ENCODE results near the gene THBS2. TPM values are rescaled to one million over a fixed set of nuclear protein-coding genes. Genes with fewer than 3 reads are reported as not detected.
"Not testable (repeated sequence)": the region's sequence is repeated elsewhere in the genome, so short reads cannot be mapped to it uniquely, and the experiment has no call there.

The THBS2 gene
- total and polyA plus RNA-seq, 4 experiments from 2014 or later = 0.09 to 0.14 TPM; not detected in 2

DNA sequence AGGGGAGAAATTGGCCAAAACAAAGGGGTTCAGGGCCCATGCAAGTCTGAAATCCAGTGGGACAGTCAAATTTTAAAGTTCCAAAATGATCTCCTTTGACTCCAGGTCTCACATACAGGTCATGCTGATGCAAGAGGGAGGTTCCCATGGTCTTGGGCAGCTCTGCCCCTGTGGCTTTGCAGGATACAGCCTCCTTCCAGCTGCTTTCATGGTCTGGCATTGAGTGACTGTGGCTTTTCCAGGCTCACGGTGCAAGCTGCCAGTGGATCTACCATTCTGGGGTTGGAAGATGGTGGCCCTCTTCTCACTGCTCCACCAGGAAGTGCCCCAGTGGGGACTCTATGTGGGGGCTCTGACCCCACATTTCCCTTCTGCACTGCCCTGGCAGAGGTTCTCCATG lies 73.8 kb downstream of the THBS2 start:
- H3K27me3 ChIP-seq (ENCODE audit: insufficient read depth, low read length); H3K27ac ChIP-seq (ENCODE audit: low read depth, low read length); H3K9me3 ChIP-seq (ENCODE audit: control insufficient read depth in 1 of 2, low read length in 2 of 2); H3K4me3 ChIP-seq (ENCODE audit: low read length in 2 of 2); POLR2A ChIA-PET (ENCODE audit: partially characterized antibody); H3K4me3 Mint-ChIP-seq; H3K9me3 Mint-ChIP-seq; CTCF ChIA-PET (ENCODE audit: partially characterized antibody); H3K27me3 Mint-ChIP-seq; H3K36me3 ChIP-seq (ENCODE audit: insufficient read depth, low read length); intact Hi-C loops (cut with micrococcal nuclease); H3K27ac Mint-ChIP-seq; DNase-seq; H3K36me3 Mint-ChIP-seq; H3K4me1 ChIP-seq (ENCODE audit: insufficient read depth, low read length); H3K4me1 Mint-ChIP-seq: not testable (repeated sequence)

DNA sequence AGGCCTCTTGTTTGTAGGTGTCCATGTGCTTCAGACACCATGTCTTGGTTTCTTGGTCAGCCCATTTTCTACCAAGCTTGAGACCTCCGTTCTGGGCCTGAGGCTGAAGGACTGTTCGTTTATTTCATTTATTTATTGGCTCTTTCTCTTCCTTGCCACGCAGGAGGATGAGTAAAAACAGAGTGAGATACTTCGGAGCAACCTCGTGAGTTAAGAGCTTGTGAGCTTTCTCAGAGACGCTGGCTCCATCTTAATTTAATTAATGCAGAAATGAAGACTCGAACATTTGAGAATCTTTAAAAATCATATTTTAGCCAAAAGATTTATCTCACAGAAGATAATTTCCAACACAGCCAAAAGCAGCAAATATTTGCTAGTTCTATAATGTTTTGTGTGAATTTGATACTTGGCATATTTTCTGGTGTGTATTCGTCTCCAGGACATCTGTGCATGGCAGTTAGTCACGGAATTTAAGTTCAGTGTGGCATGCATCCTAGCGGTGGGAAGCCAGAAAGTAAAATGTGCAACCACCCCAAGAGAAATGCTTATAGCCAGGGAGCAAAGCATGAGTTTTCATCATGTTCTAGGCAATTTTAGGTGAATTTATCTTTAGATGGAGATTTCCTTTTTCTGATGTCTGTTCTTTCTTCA lies 76.0 kb downstream of the THBS2 start:
- POLR2A ChIA-PET (ENCODE audit: partially characterized antibody) = no interaction called here

DNA sequence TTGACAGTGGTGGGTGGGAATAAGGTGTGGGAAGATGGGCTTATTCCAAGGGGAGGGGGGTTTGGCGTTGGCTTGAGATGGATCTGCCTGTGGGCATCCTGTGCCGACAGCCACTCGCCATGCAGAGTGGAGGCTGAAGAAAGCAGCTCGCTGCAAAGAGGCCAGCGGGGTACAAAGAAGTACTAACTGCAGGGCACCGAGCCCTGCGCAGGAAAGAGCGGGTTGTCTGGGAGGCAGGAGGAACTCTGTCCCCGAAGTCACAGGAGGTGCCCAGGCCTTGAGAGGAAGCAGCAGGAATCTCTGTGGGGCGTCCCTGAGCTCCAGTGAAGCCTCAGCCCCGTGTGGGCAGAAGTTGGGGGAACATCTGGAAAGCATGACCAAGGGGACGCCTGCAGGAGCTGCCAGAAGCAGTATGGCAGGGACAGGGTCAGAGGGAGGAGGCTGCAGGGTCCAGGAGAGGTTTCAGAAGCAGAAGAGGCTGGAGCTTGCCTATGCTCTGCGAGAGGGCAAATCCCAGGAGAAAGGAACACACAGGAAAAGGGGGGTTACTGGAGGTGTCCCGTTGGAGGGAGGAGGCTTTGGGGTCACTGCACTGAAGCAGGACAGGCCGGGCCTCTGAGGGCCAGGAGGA lies 77.2 kb downstream of the THBS2 start:
- intact Hi-C loops (cut with micrococcal nuclease) = no loop called here
- Mint-ChIP-seq H3K4me3 (no peak overlapping the region), H3K9me3 (peaks cover 0 to 3% (median 0%) of the 10 kb centered on the region in 8 donors), H3K27me3 (peaks cover 6% of the 10 kb centered on the region in 2 donors), H3K27ac (no peak overlapping the region), H3K4me1 (no peaks in the 10 kb centered on the region), H3K36me3 (no peaks in the 10 kb centered on the region)
- POLR2A ChIA-PET (ENCODE audit: partially characterized antibody) = no interaction called here
- no peak for DNase-seq
- H3K4me1 ChIP-seq (ENCODE audit: insufficient read depth, low read length) = no peaks in the 10 kb centered on the region
- no peaks in the 10 kb centered on the region for H3K36me3 ChIP-seq (ENCODE audit: insufficient read depth, low read length)
- CTCF ChIA-PET (ENCODE audit: partially characterized antibody) = no interaction called here
- no peaks in the 10 kb centered on the region for H3K27me3 ChIP-seq (ENCODE audit: insufficient read depth, low read length)
- no peak overlapping the region for H3K4me3 ChIP-seq (ENCODE audit: low read length in 2 of 2)
- no peaks in the 10 kb centered on the region for H3K9me3 ChIP-seq (ENCODE audit: control insufficient read depth in 1 of 2, low read length in 2 of 2)
- H3K27ac ChIP-seq (ENCODE audit: low read depth, low read length) = no peak overlapping the region

More for the DNA sequence above, 76.0 kb downstream of the THBS2 start:
- peaks cover 6 to 8% of the 10 kb centered on the region in 2 donors for H3K27me3 Mint-ChIP-seq
- H3K4me3 Mint-ChIP-seq = no peak overlapping the region
- intact Hi-C loops (cut with micrococcal nuclease) = no loop called here
- H3K36me3 Mint-ChIP-seq = no peaks in the 10 kb centered on the region
- H3K27ac Mint-ChIP-seq = no peak overlapping the region
- CTCF ChIA-PET (ENCODE audit: partially characterized antibody) = no interaction called here
- no peak for DNase-seq
- H3K4me1 Mint-ChIP-seq = no peaks in the 10 kb centered on the region
- Histone ChIP-seq H3K27me3 (ENCODE audit: insufficient read depth, low read length) (no peaks in the 10 kb centered on the region), H3K36me3 (ENCODE audit: insufficient read depth, low read length) (no peaks in the 10 kb centered on the region), H3K4me3 (ENCODE audit: low read length in 2 of 2) (no peak overlapping the region), H3K9me3 (ENCODE audit: control insufficient read depth in 1 of 2, low read length in 2 of 2) (no peaks in the 10 kb centered on the region), H3K4me1 (ENCODE audit: insufficient read depth, low read length) (no peaks in the 10 kb centered on the region), H3K27ac (ENCODE audit: low read depth, low read length) (no peak overlapping the region)
- H3K9me3 Mint-ChIP-seq = peaks cover 0 to 3% (median 0%) of the 10 kb centered on the region in 8 donors

DNA sequence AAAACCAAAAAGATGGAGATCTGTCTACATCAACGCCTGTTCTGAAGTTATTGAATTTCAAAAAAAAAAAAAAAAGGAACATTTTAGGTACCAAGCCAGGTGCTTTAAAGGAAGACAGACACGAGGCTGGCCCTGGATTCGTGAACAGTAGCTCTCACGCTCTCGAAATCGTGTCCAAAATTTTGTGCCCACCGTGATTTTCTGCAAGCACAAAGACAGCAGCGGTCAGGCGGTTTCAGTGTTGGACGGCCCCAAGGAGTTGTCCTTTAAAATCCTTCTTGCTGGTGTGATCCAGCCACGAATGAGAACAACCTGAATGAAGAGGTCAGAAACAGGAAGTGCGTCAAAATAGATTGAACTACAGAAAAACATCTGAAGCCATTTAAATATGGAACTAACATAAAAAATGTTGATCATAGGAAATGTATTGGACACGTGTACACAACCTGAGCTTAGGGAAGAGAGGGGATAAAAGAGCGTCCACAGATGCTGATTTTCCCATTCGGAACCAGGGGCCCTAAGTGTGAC lies 78.2 kb downstream of the THBS2 start:
- POLR2A ChIA-PET (ENCODE audit: partially characterized antibody) = no interaction called here
- no peak for DNase-seq
- intact Hi-C loops (cut with micrococcal nuclease) = no loop called here
- Histone ChIP-seq H3K27ac (ENCODE audit: low read depth, low read length) (no peak overlapping the region), H3K4me1 (ENCODE audit: insufficient read depth, low read length) (no peaks in the 10 kb centered on the region), H3K36me3 (ENCODE audit: insufficient read depth, low read length) (no peaks in the 10 kb centered on the region), H3K27me3 (ENCODE audit: insufficient read depth, low read length) (no peaks in the 10 kb centered on the region), H3K9me3 (ENCODE audit: control insufficient read depth in 1 of 2, low read length in 2 of 2) (no peaks in the 10 kb centered on the region), H3K4me3 (ENCODE audit: low read length in 2 of 2) (no peak overlapping the region)
- H3K27me3 Mint-ChIP-seq = peaks cover 4 to 6% of the 10 kb centered on the region in 2 donors
- no peaks in the 10 kb centered on the region for H3K4me1 Mint-ChIP-seq
- H3K27ac Mint-ChIP-seq = peak overlapping the region in 1 of 7 donors; percentile 31
- CTCF ChIA-PET (ENCODE audit: partially characterized antibody) = no interaction called here
- H3K9me3 Mint-ChIP-seq = no peaks in the 10 kb centered on the region
- H3K36me3 Mint-ChIP-seq = no peaks in the 10 kb centered on the region
- no peak overlapping the region for H3K4me3 Mint-ChIP-seq

DNA sequence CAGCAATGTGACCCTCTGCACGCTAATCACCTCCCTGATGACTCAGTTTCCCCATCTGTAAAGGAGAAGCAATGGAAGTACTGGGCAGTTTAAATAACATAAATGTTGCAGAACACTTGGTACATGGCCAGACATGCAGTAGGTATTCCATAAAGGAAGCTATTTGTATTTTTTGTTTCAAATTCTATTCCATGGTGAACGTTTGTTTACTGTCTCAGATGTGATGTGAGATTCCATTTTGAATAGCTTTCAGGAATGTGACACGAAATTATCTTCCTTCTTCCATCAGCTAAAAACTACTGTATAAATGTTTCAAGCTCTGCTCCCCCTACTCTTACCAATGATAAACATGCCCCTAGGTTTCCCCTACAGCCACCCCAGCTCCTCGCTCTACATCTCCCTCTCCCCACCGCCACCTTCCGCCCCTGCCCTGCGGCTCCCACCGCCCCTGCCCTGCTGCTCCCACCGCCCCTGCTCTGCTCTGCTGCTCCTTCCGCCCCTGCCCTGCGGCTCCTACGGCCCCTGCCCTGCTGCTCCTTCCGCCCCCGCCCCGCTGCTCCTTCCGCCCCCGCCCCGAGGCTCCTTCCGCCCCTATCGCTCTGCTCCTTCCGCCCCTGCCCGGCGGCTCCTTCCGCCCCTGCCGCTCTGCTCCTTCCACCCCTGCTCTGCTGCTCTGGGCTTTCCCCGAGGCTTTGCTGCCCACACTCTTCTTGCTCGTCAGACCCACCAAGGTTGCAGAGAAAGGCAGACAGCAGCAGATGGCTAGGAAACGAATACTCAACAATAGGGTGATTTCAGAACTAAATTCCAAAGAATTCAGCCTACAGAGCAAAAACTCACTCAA lies 78.9 kb downstream of the THBS2 start:
- Mint-ChIP-seq H3K27ac (no peak overlapping the region), H3K27me3 (peaks cover 4 to 8% of the 10 kb centered on the region in 2 donors), H3K4me3 (no peak overlapping the region), H3K9me3 (no peaks in the 10 kb centered on the region), H3K36me3 (no peaks in the 10 kb centered on the region), H3K4me1 (no peaks in the 10 kb centered on the region)
- Histone ChIP-seq H3K36me3 (ENCODE audit: insufficient read depth, low read length) (no peaks in the 10 kb centered on the region), H3K27me3 (ENCODE audit: insufficient read depth, low read length) (no peaks in the 10 kb centered on the region), H3K9me3 (ENCODE audit: control insufficient read depth in 1 of 2, low read length in 2 of 2) (no peaks in the 10 kb centered on the region), H3K4me3 (ENCODE audit: low read length in 2 of 2) (no peak overlapping the region), H3K27ac (ENCODE audit: low read depth, low read length) (no peak overlapping the region), H3K4me1 (ENCODE audit: insufficient read depth, low read length) (no peaks in the 10 kb centered on the region)
- CTCF ChIA-PET (ENCODE audit: partially characterized antibody) = no interaction called here
- POLR2A ChIA-PET (ENCODE audit: partially characterized antibody) = no interaction called here
- intact Hi-C loops (cut with micrococcal nuclease) = no loop called here
- no peak for DNase-seq

DNA sequence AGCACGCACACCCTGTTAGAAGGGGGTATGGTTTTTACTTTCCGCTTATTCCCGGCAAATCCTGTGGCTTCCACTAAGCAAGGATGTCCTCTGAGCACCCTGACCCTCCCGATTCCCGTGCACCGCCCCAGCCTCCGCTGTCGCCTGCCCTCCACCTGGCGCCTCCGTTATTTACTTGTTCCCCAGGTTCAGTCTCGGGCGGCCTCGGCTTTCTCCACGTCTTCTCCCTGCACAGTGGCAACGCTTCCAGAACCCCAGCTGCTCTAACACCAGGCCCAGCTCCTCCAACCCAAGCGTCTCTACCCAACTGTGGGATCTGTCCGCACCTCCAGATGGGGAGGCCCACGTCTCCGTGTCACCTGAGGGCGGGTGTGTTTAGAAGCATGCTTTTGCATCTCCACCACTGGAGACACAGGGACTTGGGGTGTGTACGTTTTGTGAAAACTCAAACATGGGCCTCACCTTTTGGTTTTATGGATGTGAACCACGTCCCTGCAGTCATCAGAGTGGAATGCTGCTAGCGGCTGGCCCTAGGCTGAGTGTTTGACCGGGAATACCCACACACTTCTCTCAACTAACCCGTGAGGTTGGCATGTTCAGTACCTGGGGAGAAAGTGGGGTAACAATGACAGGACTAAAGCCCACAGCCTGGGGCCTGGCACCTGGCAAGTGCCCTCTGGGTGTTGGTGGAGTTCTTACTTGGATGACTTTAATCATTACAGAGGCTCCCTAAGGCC lies 79.9 kb downstream of the THBS2 start:
- Histone ChIP-seq H3K27me3 (ENCODE audit: insufficient read depth, low read length) (no peaks in the 10 kb centered on the region), H3K4me1 (ENCODE audit: insufficient read depth, low read length) (no peaks in the 10 kb centered on the region), H3K4me3 (ENCODE audit: low read length in 2 of 2) (no peak overlapping the region), H3K27ac (ENCODE audit: low read depth, low read length) (no peak overlapping the region), H3K36me3 (ENCODE audit: insufficient read depth, low read length) (no peaks in the 10 kb centered on the region), H3K9me3 (ENCODE audit: control insufficient read depth in 1 of 2, low read length in 2 of 2) (no peaks in the 10 kb centered on the region)
- no peaks in the 10 kb centered on the region for H3K4me1 Mint-ChIP-seq
- H3K27ac Mint-ChIP-seq = no peak overlapping the region
- H3K9me3 Mint-ChIP-seq = no peaks in the 10 kb centered on the region
- ChIA-PET POLR2A (ENCODE audit: partially characterized antibody) (no interaction called here), CTCF (ENCODE audit: partially characterized antibody) (no interaction called here)
- peaks cover 2 to 6% of the 10 kb centered on the region in 2 donors for H3K27me3 Mint-ChIP-seq
- intact Hi-C loops (cut with micrococcal nuclease) = no loop called here
- no peak overlapping the region for H3K4me3 Mint-ChIP-seq
- no peak for DNase-seq
- H3K36me3 Mint-ChIP-seq = no peaks in the 10 kb centered on the region

DNA sequence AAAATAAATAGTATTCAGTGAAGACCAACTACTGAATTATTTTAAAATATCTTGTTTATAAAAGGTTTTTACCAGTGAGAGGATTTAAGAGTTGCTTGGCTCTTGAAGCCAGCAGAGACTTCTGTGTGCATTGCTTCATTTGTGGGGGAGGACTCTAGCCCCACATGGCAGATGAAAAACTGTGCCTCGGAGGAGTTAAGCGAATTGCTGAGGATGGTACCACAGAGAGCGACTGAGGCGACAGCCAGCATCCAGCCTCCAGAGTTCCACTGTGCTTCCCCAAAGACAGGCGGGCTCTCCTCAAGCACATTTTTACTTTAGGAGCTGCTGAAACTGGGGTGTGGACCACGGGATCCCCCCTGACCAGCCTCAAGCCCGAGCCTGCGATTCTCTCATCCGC lies 80.7 kb downstream of the THBS2 start:
- Mint-ChIP-seq H3K36me3 (no peaks in the 10 kb centered on the region), H3K4me3 (no peak overlapping the region), H3K27me3 (peaks cover 2 to 6% of the 10 kb centered on the region in 2 donors), H3K27ac (no peak overlapping the region), H3K9me3 (no peaks in the 10 kb centered on the region), H3K4me1 (no peaks in the 10 kb centered on the region)
- ChIA-PET CTCF (ENCODE audit: partially characterized antibody) (no interaction called here), POLR2A (ENCODE audit: partially characterized antibody) (no interaction called here)
- H3K36me3 ChIP-seq (ENCODE audit: insufficient read depth, low read length) = no peaks in the 10 kb centered on the region
- no peak overlapping the region for H3K27ac ChIP-seq (ENCODE audit: low read depth, low read length)
- intact Hi-C loops (cut with micrococcal nuclease) = no loop called here
- H3K4me1 ChIP-seq (ENCODE audit: insufficient read depth, low read length) = no peaks in the 10 kb centered on the region
- H3K4me3 ChIP-seq (ENCODE audit: low read length in 2 of 2) = no peak overlapping the region
- H3K27me3 ChIP-seq (ENCODE audit: insufficient read depth, low read length) = no peaks in the 10 kb centered on the region
- no peaks in the 10 kb centered on the region for H3K9me3 ChIP-seq (ENCODE audit: control insufficient read depth in 1 of 2, low read length in 2 of 2)
- no peak for DNase-seq
